Endothelial cell of umbilical vein (primary cell): ENCODE data around the gene SLC28A1. TPM values are rescaled to one million over a fixed set of nuclear protein-coding genes. Genes with fewer than 3 reads are reported as not detected.

Source experiments
- polyA plus RNA-seq, 4 experiments: library from polyadenylated mRNA; depleted of rRNA in 3 of 4; stranded (reverse) in 3 of 4; unstranded in 1 of 4; fragments of >200 nt; gene quantifications; 2 replicates each; pipeline versions ENCODE4 v1.2.1 to v1.2.3, GENCODE V29; 2011 to 2012; ENCODE audit warnings: missing spikeins in 1 of 4
- small RNA-seq: library from RNA; depleted of rRNA; stranded (forward); fragments of <200 nt; gene quantifications from one replicate; pipeline ENCODE3, GENCODE V24; 2012; ENCODE audit warnings: low replicate concordance, low read depth; ENCODE audit not compliant: insufficient read depth, insufficient read length
- total RNA-seq: library from RNA; stranded (reverse); gene quantifications from 2 replicates; pipeline ENCODE4 v1.2.3, GENCODE V29; 2021

The SLC28A1 gene
- total and polyA plus RNA-seq, 2 donors (not counting 3 experiments of a cell fraction or from before 2014, with no cell fraction given) = not detected

Small RNAs within 50 kb of the gene (small RNA-seq; reads per million reads assigned to genes)
- not detected for gene RF00402
- not detected for gene RNU6-339P
- not detected for gene RNU6-796P

Other genes with a start within 250 kb of the SLC28A1 start
- 28.2 and 29.1 TPM in 2 replicates for gene WDR73, start 230.4 kb upstream of the SLC28A1 start, total RNA-seq
- gene WDR73, start 230.4 kb upstream of the SLC28A1 start, polyA plus RNA-seq = 25.6 and 29.0 TPM in 2 replicates
- 9.6 and 9.8 TPM in 2 replicates for gene NMB, start 226.5 kb upstream of the SLC28A1 start, total RNA-seq
- 7.8 and 10.3 TPM in 2 replicates for gene NMB, start 226.5 kb upstream of the SLC28A1 start, polyA plus RNA-seq
- gene SEC11A, start 168.5 kb upstream of the SLC28A1 start, total RNA-seq = 192 and 204 TPM in 2 replicates
- 165 and 189 TPM in 2 replicates for gene SEC11A, start 168.5 kb upstream of the SLC28A1 start, polyA plus RNA-seq
- gene ZNF592, start 136.1 kb upstream of the SLC28A1 start, total RNA-seq = 21.1 and 22.3 TPM in 2 replicates
- 12.3 and 13.2 TPM in 2 replicates for gene ZNF592, start 136.1 kb upstream of the SLC28A1 start, polyA plus RNA-seq
- gene ALPK3, start 67.3 kb upstream of the SLC28A1 start, total RNA-seq = 36.2 and 41.7 TPM in 2 replicates
- gene ALPK3, start 67.3 kb upstream of the SLC28A1 start, polyA plus RNA-seq = 18.4 and 18.7 TPM in 2 replicates
- gene PDE8A, start 97.2 kb downstream of the SLC28A1 start, total RNA-seq = 45.7 and 46.9 TPM in 2 replicates
- 19.3 and 21.3 TPM in 2 replicates for gene PDE8A, start 97.2 kb downstream of the SLC28A1 start, polyA plus RNA-seq